ENCODE data around the gene TRAF3IP1. TPM values are rescaled to one million over a fixed set of nuclear protein-coding genes. Genes with fewer than 3 reads are reported as not detected.

Gene TRAF3IP1
- total RNA-seq, 2 experiments from 2014 or later: 3.6 to 6.1 TPM

- Mint-ChIP-seq H3K27ac (no peak overlapping the region), H3K27me3 (ENCODE audit: low read depth) (no peaks in the 10 kb centered on the region), H3K36me3 (ENCODE audit: low read depth) (no peaks in the 10 kb centered on the region), H3K4me1 (ENCODE audit: low read depth) (peaks cover 21% of the 10 kb centered on the region), H3K9me3 (no peaks in the 10 kb centered on the region), H3K4me3 (no peak overlapping the region)
- DNase-seq: no peak
- intact Hi-C loops (cut with micrococcal nuclease): no loop called here
- CTCF ChIA-PET: interaction anchor here (1.8 kb wide), 1 partner anchor 19 kb away, joined by 5 read pairs; no protein-coding TSS in a partner anchor
Measured at GRCh38 chr2:238281826-238282480, 38.4 kb upstream of the TRAF3IP1 start.

GRCh38 chr2:238282861-238283738 lies 37.2 kb upstream of the TRAF3IP1 start:
- Mint-ChIP-seq H3K4me1 (ENCODE audit: low read depth) (peaks cover 31% of the 10 kb centered on the region), H3K27ac (no peak overlapping the region), H3K27me3 (ENCODE audit: low read depth) (no peaks in the 10 kb centered on the region), H3K4me3 (no peak overlapping the region), H3K36me3 (ENCODE audit: low read depth) (no peaks in the 10 kb centered on the region), H3K9me3 (no peaks in the 10 kb centered on the region)
- DNase-seq: no peak
- intact Hi-C loops (cut with micrococcal nuclease): no loop called here
- CTCF ChIA-PET: interaction anchor here (1.0 to 1.4 kb wide), 2 partner anchors 20 to 26 kb away, joined by 3 read pairs; no protein-coding TSS in a partner anchor

DNA sequence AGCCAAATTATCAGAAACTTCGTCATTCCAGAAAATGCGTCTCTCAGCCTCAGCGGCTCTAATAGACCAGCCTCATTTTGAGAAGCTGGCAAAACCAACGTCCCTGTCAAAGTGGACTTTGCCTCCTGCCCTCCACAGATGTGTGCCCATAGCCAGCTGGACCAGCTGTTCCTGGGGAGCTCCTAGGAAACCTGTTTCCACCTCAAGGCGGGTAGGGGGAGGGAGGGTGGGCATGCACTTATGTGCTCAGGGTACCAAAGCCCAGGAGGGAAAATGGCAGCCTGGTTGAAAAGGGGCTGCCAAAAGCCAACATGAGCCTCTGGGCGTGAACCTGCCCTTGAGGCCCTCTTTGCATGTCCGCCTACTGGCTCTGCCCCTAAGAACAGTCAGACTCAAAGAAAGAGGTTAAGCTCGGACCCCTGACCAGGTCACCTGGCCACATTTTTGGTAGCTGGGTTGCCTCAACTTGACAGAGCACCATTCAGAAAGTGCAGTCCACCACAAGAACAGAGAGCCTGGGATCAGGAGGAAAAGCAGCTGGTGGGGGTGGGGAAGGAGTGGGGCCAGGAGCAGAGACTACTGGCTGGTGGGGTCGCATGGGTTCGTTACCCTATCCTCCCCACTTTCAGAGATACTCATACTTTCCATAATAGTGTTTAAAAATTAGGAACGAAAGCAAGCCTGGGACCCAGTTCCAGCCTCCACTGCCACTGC lies 35.4 kb upstream of the TRAF3IP1 start:
- H3K9me3 Mint-ChIP-seq: no peaks in the 10 kb centered on the region
- H3K27ac Mint-ChIP-seq: no peak overlapping the region
- CTCF ChIA-PET: interaction anchor here (0.5 kb wide), 1 partner anchor 56 kb away, joined by 3 read pairs; no protein-coding TSS in a partner anchor
- H3K4me1 Mint-ChIP-seq (ENCODE audit: low read depth): peaks cover 40% of the 10 kb centered on the region
- intact Hi-C loops (cut with micrococcal nuclease): loop anchor here (5.0 kb wide), 2 partner anchors 388 to 613 kb away; no protein-coding TSS in a partner anchor
- no peak for DNase-seq
- H3K36me3 Mint-ChIP-seq (ENCODE audit: low read depth): no peaks in the 10 kb centered on the region
- H3K27me3 Mint-ChIP-seq (ENCODE audit: low read depth): no peaks in the 10 kb centered on the region
- H3K4me3 Mint-ChIP-seq: no peak overlapping the region

DNA sequence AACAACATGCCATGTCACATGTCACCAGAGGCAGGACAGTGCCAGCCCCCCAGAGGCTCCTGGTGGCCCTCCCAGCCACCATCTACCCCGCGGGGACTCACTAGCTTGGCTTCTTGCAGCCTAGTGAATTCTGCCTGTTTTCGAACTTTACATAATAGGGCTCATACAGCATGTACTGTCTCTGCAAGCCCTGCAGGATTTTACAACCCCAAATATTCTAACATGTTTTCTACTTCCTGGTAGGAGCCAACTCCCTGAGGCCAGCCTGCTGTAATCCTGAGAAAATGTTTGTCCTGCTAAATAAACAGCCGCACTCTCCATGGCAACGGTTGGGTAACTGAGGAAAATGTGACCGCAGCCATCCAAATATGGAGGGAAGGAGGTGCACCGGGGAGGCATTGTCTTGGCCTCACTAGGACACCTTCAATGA lies 34.6 kb upstream of the TRAF3IP1 start:
- CTCF ChIA-PET: no interaction called here
- H3K36me3 Mint-ChIP-seq (ENCODE audit: low read depth): no peaks in the 10 kb centered on the region
- intact Hi-C loops (cut with micrococcal nuclease): loop anchor here (5.0 kb wide), 2 partner anchors 388 to 613 kb away; no protein-coding TSS in a partner anchor

DNA sequence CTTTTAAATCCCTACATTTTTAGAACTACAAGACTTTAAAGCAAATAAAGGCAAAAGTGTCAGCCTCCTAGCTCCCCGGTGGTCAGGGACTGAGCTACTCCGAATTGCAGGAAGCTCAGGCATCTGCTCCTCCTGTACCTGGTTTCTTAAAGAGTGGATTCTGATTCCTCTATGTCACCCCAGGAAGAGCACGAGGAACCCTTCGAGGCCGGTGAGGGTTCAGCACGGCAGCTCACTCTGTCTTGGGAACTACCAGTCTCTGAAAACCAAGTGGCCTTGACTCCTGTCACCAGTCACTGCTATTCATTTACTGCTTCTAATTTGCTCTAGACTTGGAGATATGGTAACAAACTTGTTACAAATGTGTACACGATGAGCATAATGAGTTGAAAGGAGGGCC lies 34.2 kb upstream of the TRAF3IP1 start:
- Mint-ChIP-seq H3K4me3 (no peak overlapping the region), H3K4me1 (ENCODE audit: low read depth) (peaks cover 44% of the 10 kb centered on the region), H3K27me3 (ENCODE audit: low read depth) (no peaks in the 10 kb centered on the region), H3K27ac (no peak overlapping the region), H3K9me3 (no peaks in the 10 kb centered on the region), H3K36me3 (ENCODE audit: low read depth) (no peaks in the 10 kb centered on the region)
- intact Hi-C loops (cut with micrococcal nuclease): loop anchor here (5.0 kb wide), 2 partner anchors 389 to 614 kb away; no protein-coding TSS in a partner anchor
- CTCF ChIA-PET: no interaction called here
- no peak for DNase-seq

More for the DNA sequence above, 34.6 kb upstream of the TRAF3IP1 start:
- Mint-ChIP-seq H3K4me1 (ENCODE audit: low read depth) (peaks cover 44% of the 10 kb centered on the region), H3K27me3 (ENCODE audit: low read depth) (no peaks in the 10 kb centered on the region), H3K9me3 (no peaks in the 10 kb centered on the region), H3K27ac (no peak overlapping the region), H3K4me3 (no peak overlapping the region)
- DNase-seq: no peak

DNA sequence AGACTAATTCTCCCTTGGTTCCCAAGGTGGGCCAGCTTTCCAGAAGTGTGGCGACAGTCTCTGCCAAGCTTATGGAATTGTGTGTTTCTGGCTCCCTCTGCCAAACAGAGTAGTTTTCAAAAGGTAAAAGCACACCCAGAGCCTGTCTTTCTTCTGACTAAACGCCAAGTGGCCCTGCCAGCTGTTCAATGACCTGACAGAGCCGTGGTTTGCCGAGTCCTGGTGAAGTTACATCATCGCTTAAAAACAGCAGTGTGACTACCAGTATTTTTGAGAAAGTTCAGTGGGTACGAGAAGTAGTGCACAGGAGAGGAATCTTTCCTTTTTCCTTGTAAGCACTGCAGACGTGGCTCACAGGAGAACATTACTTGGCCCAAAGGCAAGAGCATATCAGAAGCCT lies 33.8 kb upstream of the TRAF3IP1 start:
- H3K4me1 Mint-ChIP-seq (ENCODE audit: low read depth): peaks cover 43% of the 10 kb centered on the region
- intact Hi-C loops (cut with micrococcal nuclease): loop anchor here (5.0 kb wide), 2 partner anchors 389 to 614 kb away; no protein-coding TSS in a partner anchor
- peak overlapping the region; percentile 3 for H3K4me3 Mint-ChIP-seq
- H3K27me3 Mint-ChIP-seq (ENCODE audit: low read depth): no peaks in the 10 kb centered on the region
- no peak overlapping the region for H3K27ac Mint-ChIP-seq
- H3K36me3 Mint-ChIP-seq (ENCODE audit: low read depth): no peaks in the 10 kb centered on the region
- no peak for DNase-seq
- H3K9me3 Mint-ChIP-seq: no peaks in the 10 kb centered on the region
- CTCF ChIA-PET: no interaction called here

DNA sequence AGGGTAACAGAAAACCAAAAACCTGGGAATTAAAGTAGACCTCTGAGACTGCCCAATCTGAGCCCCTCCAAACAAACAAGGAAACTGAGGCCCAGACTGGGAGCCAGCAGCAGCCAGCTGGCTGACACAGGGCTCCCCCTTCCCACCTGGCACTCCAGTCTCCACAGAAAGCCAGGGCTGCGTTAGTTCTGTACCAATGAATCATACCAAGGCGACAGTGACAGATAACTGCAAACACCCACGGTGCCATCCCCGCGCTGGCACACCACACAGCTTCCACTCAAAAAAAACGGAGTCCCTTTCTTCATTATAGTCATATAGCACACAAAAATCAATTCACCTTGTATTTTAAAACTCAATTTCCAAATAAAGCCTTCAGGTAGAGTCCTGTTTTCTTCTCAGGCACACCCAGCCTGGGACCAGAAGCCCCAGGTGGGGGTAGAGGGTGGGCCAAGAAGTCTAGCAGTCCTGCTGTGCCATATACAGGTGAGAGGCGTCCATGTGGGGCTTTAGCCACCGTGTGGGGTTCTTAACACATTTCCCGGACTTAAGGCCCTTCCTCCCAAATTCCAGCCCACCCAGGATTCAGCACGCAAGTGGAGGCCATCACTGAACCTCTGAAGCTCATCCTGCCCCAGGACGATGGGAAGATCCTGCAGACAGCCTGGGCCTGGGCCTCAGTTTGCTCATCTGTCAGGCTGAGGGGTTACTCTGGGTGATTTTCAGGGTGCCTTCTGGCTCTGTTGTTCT lies 33.2 kb upstream of the TRAF3IP1 start:
- H3K27ac Mint-ChIP-seq: no peak overlapping the region
- intact Hi-C loops (cut with micrococcal nuclease): loop anchor here (5.0 kb wide), 2 partner anchors 390 to 615 kb away; no protein-coding TSS in a partner anchor
- CTCF ChIA-PET: no interaction called here
- H3K9me3 Mint-ChIP-seq: no peaks in the 10 kb centered on the region
- peaks cover 42% of the 10 kb centered on the region for H3K4me1 Mint-ChIP-seq (ENCODE audit: low read depth)
- H3K4me3 Mint-ChIP-seq: peak overlapping the region; percentile 74
- no peaks in the 10 kb centered on the region for H3K27me3 Mint-ChIP-seq (ENCODE audit: low read depth)
- no peaks in the 10 kb centered on the region for H3K36me3 Mint-ChIP-seq (ENCODE audit: low read depth)
- peak; percentile 47 for DNase-seq

- CTCF ChIA-PET: no interaction called here
- Mint-ChIP-seq H3K9me3 (no peaks in the 10 kb centered on the region), H3K27me3 (ENCODE audit: low read depth) (no peaks in the 10 kb centered on the region), H3K4me1 (ENCODE audit: low read depth) (peaks cover 42% of the 10 kb centered on the region), H3K27ac (peak within 1 kb of the TSS; percentile 85), H3K36me3 (ENCODE audit: low read depth) (no peaks in the 10 kb centered on the region), H3K4me3 (peak within 1 kb of the TSS; percentile 89)
- intact Hi-C loops (cut with micrococcal nuclease): loop anchor here (1.0 to 5.0 kb wide), 10 partner anchors 32 to 616 kb away; partner anchors contain the start of genes ASB1, HES6, ILKAP and SCLY
- DNase-seq: peak; percentile 63
Measured at GRCh38 chr2:238287737-238288649, 32.3 kb upstream of the TRAF3IP1 start, which contains the start of gene PER2. Gene PER2, minus strand, starts transcription at chr2:238288610. Its CDS starts 10,674 bp downstream, at chr2:238277936.

DNA sequence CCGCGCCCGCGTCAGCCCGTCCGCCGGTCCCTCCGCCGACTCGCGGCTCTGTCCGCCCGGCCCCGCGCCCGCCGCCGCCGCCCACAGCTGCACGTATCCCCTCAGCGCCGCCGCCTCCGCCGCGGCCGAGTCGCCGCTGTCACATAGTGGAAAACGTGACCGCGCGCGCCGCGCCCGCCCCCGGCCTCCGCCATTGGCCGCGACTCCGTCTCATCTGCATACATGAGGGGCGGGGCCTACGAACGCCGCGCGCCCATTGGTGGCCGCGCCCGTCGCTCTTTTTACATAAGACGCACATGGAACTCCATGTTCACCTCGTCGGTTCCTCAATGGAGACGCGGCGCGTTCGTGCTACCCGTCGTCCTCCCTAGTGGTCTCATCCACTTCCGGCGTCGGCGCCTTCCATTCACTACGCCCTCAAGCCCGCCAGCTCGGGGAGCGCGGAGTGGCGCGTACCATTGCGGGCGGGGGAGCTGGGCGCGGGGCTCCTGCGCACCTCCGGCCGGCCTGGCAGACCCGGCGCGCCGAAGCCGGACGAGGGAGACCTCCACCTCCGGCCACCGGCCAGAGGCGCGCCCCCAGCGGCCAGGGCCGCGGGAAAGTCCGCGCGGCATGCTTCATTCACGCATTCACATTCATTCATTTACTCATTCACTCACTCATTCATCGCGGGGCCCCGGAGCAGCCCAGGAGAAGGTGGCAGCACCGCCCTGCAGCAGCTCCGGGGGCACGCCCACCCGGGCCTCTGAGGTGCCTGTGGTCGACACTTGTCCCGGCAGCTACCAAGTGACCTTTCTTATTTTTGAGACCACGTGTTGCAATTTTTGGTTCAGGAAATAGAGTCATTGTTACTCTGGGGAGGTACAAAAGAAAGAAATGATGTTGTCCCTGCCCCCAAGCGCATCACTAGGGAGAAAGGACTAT lies 31.4 kb upstream of the TRAF3IP1 start:
- Mint-ChIP-seq H3K4me1 (ENCODE audit: low read depth) (peaks cover 36% of the 10 kb centered on the region), H3K27me3 (ENCODE audit: low read depth) (no peaks in the 10 kb centered on the region), H3K27ac (peak overlapping the region; percentile 85), H3K9me3 (no peaks in the 10 kb centered on the region), H3K36me3 (ENCODE audit: low read depth) (no peaks in the 10 kb centered on the region), H3K4me3 (peak overlapping the region; percentile 89)
- DNase-seq: peak; percentile 97
- intact Hi-C loops (cut with micrococcal nuclease): loop anchor here (1.0 to 5.0 kb wide), 10 partner anchors 31 to 617 kb away; partner anchors contain the start of genes ASB1, HES6, ILKAP and SCLY
- CTCF ChIA-PET: interaction anchor here (1.2 kb wide), 1 partner anchor 68 kb away, joined by 3 read pairs; no protein-coding TSS in a partner anchor

DNA sequence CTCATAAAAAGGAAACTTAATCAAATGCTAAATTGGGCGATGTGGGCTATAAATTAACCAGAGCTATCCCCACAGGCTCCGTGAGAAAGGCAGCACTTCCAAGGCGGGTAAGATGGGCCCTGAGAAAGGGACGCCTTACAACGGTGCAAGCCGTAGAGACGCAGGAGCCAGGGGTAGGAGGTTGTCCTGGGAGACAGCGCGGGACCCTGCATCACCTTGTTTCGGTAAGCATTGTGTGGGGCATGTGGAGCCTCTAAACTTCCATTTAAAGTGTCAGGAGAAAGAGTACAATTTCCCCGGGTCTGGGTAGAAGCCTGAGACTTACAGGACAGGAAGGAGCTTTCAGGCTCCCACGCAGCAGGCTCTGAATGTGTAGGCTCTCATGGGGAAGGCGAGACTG lies 30.7 kb upstream of the TRAF3IP1 start:
- no peaks in the 10 kb centered on the region for H3K36me3 Mint-ChIP-seq (ENCODE audit: low read depth)
- H3K9me3 Mint-ChIP-seq: no peaks in the 10 kb centered on the region
- peak overlapping the region; percentile 89 for H3K4me3 Mint-ChIP-seq
- intact Hi-C loops (cut with micrococcal nuclease): loop anchor here (2.0 to 5.0 kb wide), 6 partner anchors 49 to 617 kb away; partner anchors contain the start of genes HES6, ILKAP and SCLY
- peaks cover 34% of the 10 kb centered on the region for H3K4me1 Mint-ChIP-seq (ENCODE audit: low read depth)
- peak overlapping the region; percentile 85 for H3K27ac Mint-ChIP-seq
- CTCF ChIA-PET: interaction anchor here (1.2 kb wide), 1 partner anchor 67 kb away, joined by 3 read pairs; no protein-coding TSS in a partner anchor
- no peaks in the 10 kb centered on the region for H3K27me3 Mint-ChIP-seq (ENCODE audit: low read depth)
- no peak for DNase-seq

Measured in activated naive CD4-positive, alpha-beta T cell treated with anti-CD3 and anti-CD28 coated beads for 36 hours (primary cell).